Left ventricle myocardium superior (tissue), 1 donor: ENCODE measurements around the gene NOXA1. TPM values are rescaled to one million over a fixed set of nuclear protein-coding genes. Genes with fewer than 3 reads are reported as not detected.

ENCODE experiments used
- ATAC-seq: fragments of 200-7000 bp; cut with Tn5 transposase; one replicate; pipeline ENCODE4 v1.9.1; 2020; ENCODE audit warnings: mild to moderate bottlenecking, moderate library complexity
- DNase-seq: peaks from one replicate; pipeline ENCODE4 v3.0.0-alpha.2; 2020
- intact Hi-C: fragments of 100-400 bp; cut with micrococcal nuclease; formaldehyde crosslinking; loops from one replicate; pipeline ENCODE4 v1.11.0; 2022
- microRNA-seq: library from miRNA; unstranded; fragments of <30 nt; microRNA quantifications from one replicate; pipeline ENCODE4 v1.2.0, GENCODE V29; 2020; ENCODE audit warnings: borderline number of aligned reads
- total RNA-seq: library from RNA; stranded (reverse); fragmentation: NEBNext Ultra II Directional; extraction: Animal tissue kit (Norgen Biotek cat#: 25700); gene quantifications from one replicate; pipeline ENCODE4 v1.2.1, GENCODE V29; 2021
- donor health status: DM: no; HTN: yes; CAD: no; lungs with severe emphysema.

The NOXA1 gene
- total RNA-seq, 1 donor from 2014 or later = 1.9 TPM

GRCh38 chr9:137475666-137476065 is 52.5 kb downstream of the NOXA1 start:
- ATAC-seq = no peak
- intact Hi-C loops = no loop called here
- DNase-seq = no peak

DNA sequence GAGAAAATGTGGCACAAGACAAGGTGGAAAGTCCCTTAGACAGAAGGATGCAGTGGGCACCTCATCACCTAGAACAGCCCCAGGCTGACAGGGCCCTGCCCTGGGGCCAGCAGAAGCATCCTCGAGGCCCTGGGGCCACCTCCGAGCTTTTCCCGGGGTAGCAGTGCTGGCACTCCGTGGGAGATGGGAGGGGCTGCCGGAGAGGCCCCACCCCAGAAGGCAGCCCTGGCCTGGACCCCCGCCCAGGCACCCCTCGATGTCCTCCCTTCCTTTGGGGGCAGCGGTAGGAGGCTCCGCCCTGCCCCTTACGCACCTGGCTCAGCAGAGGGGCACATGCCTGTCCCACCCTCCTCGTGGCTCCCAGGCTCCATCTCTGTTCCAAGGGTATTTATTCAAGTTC is 53.7 kb downstream of the NOXA1 start:
- ATAC-seq (no peak), DNase-seq (peak; percentile 28)
- intact Hi-C loops = no loop called here

DNA sequence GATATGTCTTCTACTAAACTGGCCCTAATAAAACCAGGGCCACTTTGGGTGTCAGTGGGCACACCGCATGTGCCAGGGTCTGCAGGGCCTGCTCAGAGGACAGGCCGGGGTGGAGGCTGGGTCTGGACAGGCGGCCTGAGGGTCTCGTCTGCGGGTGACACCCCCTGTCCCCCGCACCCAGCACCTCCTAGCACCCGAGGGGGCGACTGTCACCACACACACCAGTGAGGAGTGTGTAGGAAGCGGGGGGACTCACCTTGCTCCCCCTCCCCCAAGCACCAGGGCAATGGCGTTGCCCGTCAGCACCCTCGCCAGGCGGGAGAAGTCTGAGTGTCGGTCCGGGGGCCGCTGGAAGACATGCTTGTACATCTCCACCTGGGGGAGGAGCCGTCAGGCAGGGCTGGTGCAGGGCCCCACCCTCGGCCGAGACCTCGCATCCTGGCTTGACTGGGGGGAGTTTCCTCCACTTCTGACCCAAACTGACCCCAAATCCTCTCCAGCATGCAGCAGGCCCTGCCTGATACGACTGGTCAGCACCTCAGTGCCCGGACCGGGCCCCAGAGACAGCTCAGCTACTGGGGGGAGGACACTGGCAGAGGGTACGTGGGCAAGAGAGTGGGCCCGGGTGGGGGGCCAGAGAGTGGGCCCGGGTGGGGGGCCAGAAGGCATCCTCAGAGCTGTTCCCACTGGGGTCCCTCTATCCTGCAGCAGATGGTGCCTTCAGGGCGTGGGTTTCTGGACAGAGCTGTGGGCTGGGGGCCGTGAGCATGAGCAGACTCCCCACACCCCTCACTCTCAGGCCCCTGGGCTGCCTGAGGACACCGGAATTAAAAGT is 54.8 kb downstream of the NOXA1 start:
- intact Hi-C loops = no loop called here
- DNase-seq (peak; percentile 17), ATAC-seq (no peak)

- intact Hi-C loops = no loop called here
- DNase-seq (peak; percentile 13), ATAC-seq (no peak)
These were observed 55.4 kb downstream of the NOXA1 start for GRCh38 chr9:137478613-137478961.

- intact Hi-C loops = no loop called here
- ATAC-seq (no peak), DNase-seq (peak; percentile 29)
These were observed 56.0 kb downstream of the NOXA1 start for GRCh38 chr9:137478962-137479861.

DNA sequence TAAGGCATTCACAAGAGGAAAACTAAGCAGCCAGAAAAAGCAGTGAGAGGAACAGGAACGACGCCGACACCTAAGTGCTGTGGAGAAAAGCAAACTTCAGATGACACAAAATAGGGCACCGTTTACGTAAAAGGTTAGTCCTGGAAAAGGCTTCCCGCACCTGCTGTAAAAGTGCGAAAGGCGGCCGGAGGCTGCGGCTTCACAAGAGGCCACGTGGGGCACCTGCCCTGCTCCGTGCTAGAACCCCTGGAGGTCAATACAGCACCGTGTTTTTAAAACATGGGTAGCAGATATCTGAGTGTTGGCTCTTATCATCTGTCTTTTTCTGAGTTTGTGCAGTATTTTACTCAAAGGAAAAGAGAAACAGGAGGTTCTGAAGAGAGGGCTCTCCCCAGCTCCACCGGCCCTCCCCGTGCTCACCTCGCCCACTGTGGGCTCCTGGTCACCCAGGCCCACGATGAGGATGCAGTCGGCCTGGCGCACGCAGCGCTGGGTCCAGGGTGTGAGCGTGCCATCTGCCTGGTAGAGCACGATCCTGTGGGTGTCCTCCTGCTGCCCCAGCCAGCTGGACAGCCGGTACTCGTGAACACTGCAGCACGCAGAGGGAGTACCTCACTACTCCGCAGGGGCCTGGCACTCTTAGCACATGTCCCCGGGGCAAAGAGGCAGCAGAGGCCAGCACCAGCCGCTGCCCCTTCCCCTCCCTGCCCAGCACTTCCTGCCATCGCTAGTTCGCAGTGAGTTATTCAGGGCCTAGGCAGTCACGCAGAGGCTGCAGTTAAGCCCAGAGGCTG is 56.9 kb downstream of the NOXA1 start:
- peak; percentile 25 for DNase-seq
- no peak for ATAC-seq
- intact Hi-C loops = no loop called here

- ATAC-seq = no peak
- intact Hi-C loops = no loop called here
- DNase-seq = peak; percentile 26
These were observed 57.8 kb downstream of the NOXA1 start for GRCh38 chr9:137480686-137481683.

- DNase-seq = peak; percentile 50
- ATAC-seq = peak; percentile 62
- intact Hi-C loops = no loop called here
These were observed 59.0 kb downstream of the NOXA1 start for GRCh38 chr9:137482094-137482781.

Small RNA genes lying within 50 kb of the gene (microRNA-seq; reads per million reads assigned to microRNA genes)
- gene MIR7114 = not detected

Other genes with a start within 250 kb of the NOXA1 start
- 38.2 TPM for gene ANAPC2, start 234.8 kb upstream of the NOXA1 start, total RNA-seq
- gene SSNA1, start 234.7 kb upstream of the NOXA1 start, total RNA-seq = 77.7 TPM
- 21.7 TPM for gene TPRN, start 222.7 kb upstream of the NOXA1 start, total RNA-seq
- gene TMEM203, start 217.7 kb upstream of the NOXA1 start, total RNA-seq = 43.3 TPM
- 5.7 TPM for gene NDOR1, start 217.7 kb upstream of the NOXA1 start, total RNA-seq
- 29.7 TPM for gene RNF208, start 201.2 kb upstream of the NOXA1 start, total RNA-seq
- gene CYSRT1, start 198.2 kb upstream of the NOXA1 start, total RNA-seq = not detected
- gene RNF224, start 195.9 kb upstream of the NOXA1 start, total RNA-seq = not detected
- gene SLC34A3, start 192.5 kb upstream of the NOXA1 start, total RNA-seq = not detected
- gene TUBB4B, start 182.1 kb upstream of the NOXA1 start, total RNA-seq = 439 TPM
- 0.69 TPM for gene STPG3, start 172.1 kb upstream of the NOXA1 start, total RNA-seq
- gene NELFB, start 168.1 kb upstream of the NOXA1 start, total RNA-seq = 43.6 TPM
- gene TOR4A, start 145.7 kb upstream of the NOXA1 start, total RNA-seq = 19.3 TPM
- 4.0 TPM for gene NRARP, start 121.1 kb upstream of the NOXA1 start, total RNA-seq
- gene EXD3, start 231 bp upstream of the NOXA1 start, total RNA-seq = 8.3 TPM
- not detected for gene ENTPD8, start 18.0 kb downstream of the NOXA1 start, total RNA-seq
- gene NSMF, start 35.9 kb downstream of the NOXA1 start, total RNA-seq = 10.2 TPM
- 10.7 TPM for gene PNPLA7, start 127.0 kb downstream of the NOXA1 start, total RNA-seq
- gene MRPL41, start 128.5 kb downstream of the NOXA1 start, total RNA-seq = 228 TPM
- 21.8 TPM for gene DPH7, start 155.5 kb downstream of the NOXA1 start, total RNA-seq
- 11.6 TPM for gene ZMYND19, start 167.1 kb downstream of the NOXA1 start, total RNA-seq
- gene ARRDC1, start 182.3 kb downstream of the NOXA1 start, total RNA-seq = 17.3 TPM
- 37.0 TPM for gene EHMT1, start 195.6 kb downstream of the NOXA1 start, total RNA-seq